ENCODE results near the gene TSPAN3. TPM values are rescaled to one million over a fixed set of nuclear protein-coding genes. Genes with fewer than 3 reads are reported as not detected.

The TSPAN3 gene
- total RNA-seq, 1 experiment from 2014 or later: 84.9 TPM

DNA sequence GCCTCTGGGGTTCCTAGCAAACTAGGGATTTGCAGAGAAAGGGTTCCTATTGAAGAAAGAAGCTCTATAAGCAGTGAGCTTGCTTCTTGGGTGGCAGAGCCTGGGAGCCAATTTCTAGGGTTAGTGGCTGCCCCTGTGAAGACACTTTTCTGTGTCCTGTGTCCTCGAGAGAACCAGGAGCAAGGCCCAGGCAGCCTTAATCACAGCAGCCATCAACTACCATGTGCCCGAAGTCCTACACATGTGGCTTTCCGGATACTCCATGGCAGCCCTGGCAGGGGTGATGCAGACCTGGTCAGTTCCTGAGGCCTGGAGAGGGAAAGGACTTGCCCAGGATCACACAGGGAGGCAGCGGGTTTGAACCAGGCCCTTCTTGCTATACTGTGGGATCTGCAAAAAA lies 27.7 kb upstream of the TSPAN3 start:
- Mint-ChIP-seq H3K9me3 (peaks cover 4% of the 10 kb centered on the region), H3K27ac (no peak overlapping the region), H3K4me3 (no peak overlapping the region), H3K4me1 (peaks cover 6% of the 10 kb centered on the region; the same call in 1 of the 2 replicates), H3K36me3 (no peaks in the 10 kb centered on the region), H3K27me3 (ENCODE audit: low read depth) (no peaks in the 10 kb centered on the region)
- DNase-seq (ENCODE audit: low spot score) (no peak), ATAC-seq (no peak)
- TF ChIP-seq HMGXB4 (CRISPR knock-in tag; IDR thresholded peaks at IDR 0.05) (no peak), MYBL2 (CRISPR knock-in tag; IDR thresholded peaks at IDR 0.05) (no peak), JAZF1 (CRISPR knock-in tag; IDR thresholded peaks at IDR 0.05) (no peak), HMGA2 (CRISPR knock-in tag; IDR thresholded peaks at IDR 0.05) (no peak), ZNF317 (CRISPR knock-in tag; IDR thresholded peaks at IDR 0.05; ENCODE audit: borderline replicate concordance, low read depth) (no peak)
- ChIA-PET CTCF (interaction anchor here (0.6 to 2.1 kb wide), 6 partner anchors 9 to 445 kb away, joined by 3 to 11 read pairs (median 4); no protein-coding TSS in a partner anchor), POLR2A (no interaction called here)

- Mint-ChIP-seq H3K27me3 (ENCODE audit: low read depth) (no peaks in the 10 kb centered on the region), H3K4me1 (peaks cover 6% of the 10 kb centered on the region; the same call in 1 of the 2 replicates), H3K36me3 (no peaks in the 10 kb centered on the region), H3K27ac (no peak overlapping the region), H3K4me3 (no peak overlapping the region), H3K9me3 (peaks cover 4% of the 10 kb centered on the region)
- DNase-seq (ENCODE audit: low spot score): no peak
- ChIA-PET CTCF (interaction anchor here (1.0 to 2.1 kb wide), 5 partner anchors 10 to 472 kb away, joined by 3 to 11 read pairs (median 5); no protein-coding TSS in a partner anchor), POLR2A (no interaction called here)
- ATAC-seq: no peak
- no peak for TF ChIP-seq E2F4 (CRISPR knock-in tag; IDR thresholded peaks at IDR 0.05; ENCODE audit: borderline replicate concordance, low read depth)
Measured at GRCh38 chr15:77097921-77098320, 27.0 kb upstream of the TSPAN3 start.

DNA sequence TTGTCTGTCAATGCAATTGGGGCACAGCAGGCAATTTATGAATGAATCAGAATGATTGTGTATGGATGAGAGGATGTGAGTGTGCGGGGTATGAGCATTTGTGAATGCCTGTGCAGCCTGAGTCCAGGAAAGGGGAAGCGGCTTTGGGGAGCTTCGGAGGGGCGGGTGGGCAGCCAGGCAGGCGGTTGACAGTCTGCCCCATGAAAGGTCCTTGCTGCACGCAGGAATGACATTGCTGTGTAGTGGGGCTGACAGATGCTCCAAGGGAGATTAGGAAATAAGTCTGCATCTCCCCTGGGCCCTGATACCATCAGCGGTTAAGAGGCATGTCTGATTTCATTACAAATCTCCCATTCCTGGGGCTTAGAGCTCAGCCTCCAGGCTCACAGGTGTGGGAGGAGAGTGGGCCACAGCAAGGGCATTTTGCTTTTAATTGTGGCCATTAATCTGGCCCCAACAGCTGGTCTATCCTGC lies 26.4 kb upstream of the TSPAN3 start:
- Mint-ChIP-seq H3K4me3 (no peak overlapping the region), H3K9me3 (peaks cover 4% of the 10 kb centered on the region), H3K36me3 (no peaks in the 10 kb centered on the region), H3K27me3 (ENCODE audit: low read depth) (no peaks in the 10 kb centered on the region), H3K27ac (no peak overlapping the region), H3K4me1 (peaks cover 6% of the 10 kb centered on the region; the same call in 1 of the 2 replicates)
- ATAC-seq: no peak
- DNase-seq (ENCODE audit: low spot score): no peak
- POLR2A ChIA-PET: no interaction called here
- CTCF ChIA-PET: interaction anchor here (1.0 to 2.1 kb wide), 5 partner anchors 11 to 472 kb away, joined by 3 to 11 read pairs (median 5); no protein-coding TSS in a partner anchor
- TF ChIP-seq ARID4B (CRISPR knock-in tag; IDR thresholded peaks at IDR 0.05; ENCODE audit: borderline replicate concordance) (no peak), ETV6 (CRISPR knock-in tag; IDR thresholded peaks at IDR 0.05) (no peak), SOX15 (CRISPR knock-in tag; IDR thresholded peaks at IDR 0.05) (no peak), ZNF425 (CRISPR knock-in tag; conservative IDR thresholded peaks at IDR 0.05) (no peak), CDX4 (CRISPR knock-in tag; IDR thresholded peaks at IDR 0.05; ENCODE audit: borderline replicate concordance) (no peak), MXD4 (CRISPR knock-in tag; IDR thresholded peaks at IDR 0.05; ENCODE audit: borderline replicate concordance) (no peak), KAT7 (CRISPR knock-in tag; IDR thresholded peaks at IDR 0.05; ENCODE audit: borderline replicate concordance) (no peak)
- TF ChIP-seq, protein P1, sequence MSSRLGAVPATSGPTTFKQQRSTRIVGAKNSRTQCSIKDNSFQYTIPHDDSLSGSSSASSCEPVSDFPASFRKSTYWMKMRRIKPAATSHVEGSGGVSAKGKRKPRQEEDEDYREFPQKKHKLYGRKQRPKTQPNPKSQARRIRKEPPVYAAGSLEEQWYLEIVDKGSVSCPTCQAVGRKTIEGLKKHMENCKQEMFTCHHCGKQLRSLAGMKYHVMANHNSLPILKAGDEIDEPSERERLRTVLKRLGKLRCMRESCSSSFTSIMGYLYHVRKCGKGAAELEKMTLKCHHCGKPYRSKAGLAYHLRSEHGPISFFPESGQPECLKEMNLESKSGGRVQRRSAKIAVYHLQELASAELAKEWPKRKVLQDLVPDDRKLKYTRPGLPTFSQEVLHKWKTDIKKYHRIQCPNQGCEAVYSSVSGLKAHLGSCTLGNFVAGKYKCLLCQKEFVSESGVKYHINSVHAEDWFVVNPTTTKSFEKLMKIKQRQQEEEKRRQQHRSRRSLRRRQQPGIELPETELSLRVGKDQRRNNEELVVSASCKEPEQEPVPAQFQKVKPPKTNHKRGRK (CRISPR knock-in tag; IDR thresholded peaks at IDR 0.05; ENCODE audit: borderline replicate concordance): no peak

Data from WTC11 (cell line).